Prostate gland (tissue), 2 donors: Measurements from ENCODE around the gene BTBD17. TPM values are rescaled to one million over a fixed set of nuclear protein-coding genes. Genes with fewer than 3 reads are reported as not detected.

Experiments
- DNase-seq: peaks from one replicate; pipeline ENCODE4 v3.0.0-alpha.2; 2019; ENCODE audit warnings: low spot score
- H3K27ac ChIP-seq, 2 donors: fragments of 200-600 bp; sonication (generic); 2 replicates each; pipeline ENCODE4 v1.5.1; 2017 to 2019
- H3K27me3 ChIP-seq: fragments of 200-600 bp; sonication (generic); replicated peaks from 2 replicates; pipeline ENCODE4 v1.5.1; 2019; ENCODE audit not compliant: insufficient read depth
- H3K36me3 ChIP-seq, 2 donors: fragments of 200-600 bp; sonication (generic); 1 replicate in 1 of 2; 2 replicates in 1 of 2; pipeline versions ENCODE4 v1.5.1 to v1.8.1; 2017 to 2019
- H3K4me1 ChIP-seq: fragments of 200-600 bp; sonication (generic); replicated peaks from 2 replicates; pipeline ENCODE4 v1.5.1; 2019
- H3K4me3 ChIP-seq, 2 donors: fragments of 200-600 bp; sonication (generic); 2 replicates each; pipeline ENCODE4 v1.5.1; 2017 to 2019
- H3K9me3 ChIP-seq: fragments of 200-600 bp; sonication (generic); 2 replicates; pipeline ENCODE4 v1.5.1; 2017
- CTCF ChIP-seq, 4 experiments: fragments of 200-600 bp in 2 of 4; fragments of 450-650 bp in 2 of 4; sonication (generic) in 2 of 4; IDR thresholded peaks; 1 replicate in 3 of 4; 2 replicates in 1 of 4; pipeline ENCODE4 v1.5.1; 2016 to 2019; ENCODE audit warnings: antibody characterized with exemption in 4 of 4, mild to moderate bottlenecking in 2 of 4, moderate library complexity in 2 of 4
- POLR2A ChIP-seq: fragments of 450-650 bp; IDR thresholded peaks from one replicate; pipeline ENCODE4 v1.6.1; 2016; ENCODE audit warnings: antibody characterized with exemption, mild to moderate bottlenecking
- POLR2AphosphoS5 ChIP-seq: sonication (generic); formaldehyde crosslinking; IDR thresholded peaks from one replicate; pipeline ENCODE4 v1.6.1; 2017; ENCODE audit warnings: antibody characterized with exemption
- WGBS: methylation state at CpG from one replicate; pipeline ENCODE4 v1.1.5; 2018; 5-methylcytosine and 5-hydroxymethylcytosine counted together
- intact Hi-C: fragments of 100-400 bp; cut with DNase I; formaldehyde crosslinking; loops from one replicate; pipeline ENCODE4 v1.14.2; 2022
- total RNA-seq, 2 donors: library from RNA; depleted of rRNA; stranded (reverse); fragments of >200 nt; gene quantifications; one replicate each; pipeline ENCODE4 v1.1.0, GENCODE V29; 2016

BTBD17 gene
- total RNA-seq, 2 donors from 2014 or later, result not detected

- intact Hi-C loops, result no loop called here
- H3K27me3 ChIP-seq, result no peaks in the 10 kb centered on the region
These were observed 16.0 kb downstream of the BTBD17 start for GRCh38 chr17:74345433-74346241.

GRCh38 chr17:74344658-74345057 is 17.0 kb downstream of the BTBD17 start:
- no peaks in the 10 kb centered on the region for H3K9me3 ChIP-seq
- no peak overlapping the region for H3K4me3 ChIP-seq
- H3K36me3 ChIP-seq, result no peaks in the 10 kb centered on the region
- no peaks in the 10 kb centered on the region for H3K4me1 ChIP-seq
- TF ChIP-seq POLR2A (no peak), POLR2AphosphoS5 (no peak), CTCF (IDR thresholded peaks at IDR 0.05) (no peak)
- WGBS, result 89% methylated on average over 21 of the region's 21 CpGs
- no peak overlapping the region for H3K27ac ChIP-seq
- H3K27me3 ChIP-seq, result no peaks in the 10 kb centered on the region
- no peak for DNase-seq
- intact Hi-C loops, result no loop called here

More at GRCh38 chr17:74345433-74346241, 16.0 kb downstream of the BTBD17 start:
- H3K27ac ChIP-seq, result no peak overlapping the region
- WGBS, result 52% methylated on average over 13 of the region's 13 CpGs
- DNase-seq, result no peak
- TF ChIP-seq POLR2A (no peak), POLR2AphosphoS5 (no peak), CTCF (IDR thresholded peaks at IDR 0.05) (no peak)
- no peak overlapping the region for H3K4me3 ChIP-seq
- no peaks in the 10 kb centered on the region for H3K4me1 ChIP-seq
- H3K9me3 ChIP-seq, result no peaks in the 10 kb centered on the region
- no peaks in the 10 kb centered on the region for H3K36me3 ChIP-seq

- Histone ChIP-seq H3K27ac (no peak overlapping the region), H3K4me1 (no peaks in the 10 kb centered on the region), H3K27me3 (peaks cover 4% of the 10 kb centered on the region), H3K36me3 (no peaks in the 10 kb centered on the region), H3K9me3 (no peaks in the 10 kb centered on the region), H3K4me3 (no peak overlapping the region)
- intact Hi-C loops, result no loop called here
- TF ChIP-seq POLR2A, result no peak
- TF ChIP-seq CTCF (IDR thresholded peaks at IDR 0.05), result no peak
- WGBS, result 60% methylated on average over 8 of the region's 9 CpGs
- no peak for DNase-seq
These were observed 18.0 kb downstream of the BTBD17 start for GRCh38 chr17:74343526-74344284.

GRCh38 chr17:74343121-74343520 is 18.5 kb downstream of the BTBD17 start:
- Histone ChIP-seq H3K4me3 (no peak overlapping the region), H3K36me3 (no peaks in the 10 kb centered on the region), H3K4me1 (no peaks in the 10 kb centered on the region), H3K27me3 (peaks cover 5% of the 10 kb centered on the region), H3K9me3 (no peaks in the 10 kb centered on the region), H3K27ac (no peak overlapping the region)
- intact Hi-C loops, result no loop called here
- WGBS, result 98% methylated on average over 8 of the region's 8 CpGs
- no peak for TF ChIP-seq POLR2A
- TF ChIP-seq CTCF (IDR thresholded peaks at IDR 0.05), result no peak
- TF ChIP-seq POLR2AphosphoS5, result no peak
- no peak for DNase-seq
